WTC11 (cell line): ENCODE results near the gene TPP1. TPM values are rescaled to one million over a fixed set of nuclear protein-coding genes. Genes with fewer than 3 reads are reported as not detected.

Source experiments
- ATAC-seq: fragments of 200-7000 bp; cut with Tn5 transposase; 2 replicates; pipeline ENCODE4 v1.10.0; 2021; ENCODE audit warnings: mild to moderate bottlenecking, moderate library complexity
- CTCF ChIA-PET: fragments of 300-600 bp; sonication (Branson Sonifier 250); formaldehyde crosslinking; loops from one replicate; lab custom pipeline; 2021; ENCODE audit warnings: antibody characterized with exemption; lab: Charles Lee
- POLR2A ChIA-PET: fragments of 350-600 bp; sonication (Branson Sonifier 250); formaldehyde crosslinking; loops from one replicate; lab custom pipeline; 2021; ENCODE audit warnings: antibody characterized with exemption; lab: Charles Lee
- DNase-seq: peaks from one replicate; pipeline ENCODE4 v3.0.0; 2021; ENCODE audit warnings: low spot score
- H3K27ac Mint-ChIP-seq: 2 replicates; pipeline ENCODE4 v1.8.0; 2021; ENCODE audit warnings: mixed read lengths
- H3K27me3 Mint-ChIP-seq: 2 replicates; pipeline ENCODE4 v1.8.0; 2021; ENCODE audit warnings: low read depth, mild to moderate bottlenecking, moderate library complexity, mixed read lengths
- H3K36me3 Mint-ChIP-seq: 2 replicates; pipeline ENCODE4 v1.8.0; 2021; ENCODE audit warnings: mixed read lengths
- H3K4me1 Mint-ChIP-seq: 2 replicates; pipeline ENCODE4 v1.8.0; 2022; ENCODE audit warnings: mixed read lengths
- H3K4me3 Mint-ChIP-seq: 2 replicates; pipeline ENCODE4 v1.8.0; 2021; ENCODE audit warnings: mild to moderate bottlenecking, moderate library complexity, mixed read lengths
- H3K9me3 Mint-ChIP-seq: 2 replicates; pipeline ENCODE4 v1.8.0; 2021; ENCODE audit warnings: mixed read lengths
- ATF1 ChIP-seq: sonication (generic); formaldehyde crosslinking; IDR thresholded peaks from 2 replicates; pipeline ENCODE4 v1.8.1; 2023; ENCODE audit warnings: mild to moderate bottlenecking, moderate library complexity, missing genetic modification reagents
- GRHL2 ChIP-seq: fragments of 250-450 bp; sonication (Bioruptor Pico); IDR thresholded peaks from 2 replicates; pipeline ENCODE4 v1.8.0; 2022; ENCODE audit warnings: mild to moderate bottlenecking, moderate library complexity; ENCODE audit not compliant: insufficient replicate concordance, severe bottlenecking
- JUN ChIP-seq: sonication (generic); formaldehyde crosslinking; IDR thresholded peaks from 2 replicates; pipeline ENCODE4 v1.8.0; 2023; ENCODE audit warnings: mild to moderate bottlenecking, missing genetic modification reagents
- MLX ChIP-seq: sonication (generic); formaldehyde crosslinking; IDR thresholded peaks from 2 replicates; pipeline ENCODE4 v1.8.1; 2023; ENCODE audit warnings: mild to moderate bottlenecking, missing genetic modification reagents, moderate library complexity
- PRDM15 ChIP-seq: sonication (generic); formaldehyde crosslinking; IDR thresholded peaks from 2 replicates; pipeline ENCODE4 v1.8.0; 2022; ENCODE audit warnings: missing genetic modification reagents
- SOX15 ChIP-seq: fragments of 250-450 bp; sonication (Bioruptor Pico); IDR thresholded peaks from 2 replicates; pipeline ENCODE4 v1.9.0; 2021; ENCODE audit warnings: mild to moderate bottlenecking
- TCF7 ChIP-seq: sonication (generic); formaldehyde crosslinking; IDR thresholded peaks from 2 replicates; pipeline ENCODE4 v1.8.0; 2022; ENCODE audit warnings: mild to moderate bottlenecking, low read depth, missing genetic modification reagents, moderate library complexity
- ZNF263 ChIP-seq: sonication (generic); formaldehyde crosslinking; IDR thresholded peaks from 2 replicates; pipeline ENCODE4 v1.8.1; 2022; ENCODE audit warnings: low read depth, mild to moderate bottlenecking, moderate library complexity, missing genetic modification reagents
- ZNF532 ChIP-seq: fragments of 250-450 bp; sonication (Bioruptor Pico); IDR thresholded peaks from 2 replicates; pipeline ENCODE4 v1.9.0; 2021; ENCODE audit warnings: mild to moderate bottlenecking, borderline replicate concordance
- ZSCAN18 ChIP-seq: fragments of 250-450 bp; sonication (Bioruptor Pico); IDR thresholded peaks from 2 replicates; pipeline ENCODE4 v2.1.2; 2022; ENCODE audit warnings: mild to moderate bottlenecking, moderate library complexity
- total RNA-seq: library from RNA; stranded (reverse); gene quantifications from 3 replicates; pipeline ENCODE4 v1.2.3, GENCODE V29; 2021

The TPP1 gene
- total RNA-seq, 1 experiment from 2014 or later, result 36.2 TPM

GRCh38 chr11:6601041-6601461 lies 18.2 kb downstream of the TPP1 start:
- ATAC-seq, result no peak

More at GRCh38 chr11:6601041-6601461, 18.2 kb downstream of the TPP1 start:
- H3K27me3 Mint-ChIP-seq, result no peaks in the 10 kb centered on the region
- H3K9me3 Mint-ChIP-seq, result no peaks in the 10 kb centered on the region
- no peak overlapping the region for H3K4me3 Mint-ChIP-seq
- peaks cover 18% of the 10 kb centered on the region for H3K36me3 Mint-ChIP-seq
- POLR2A ChIA-PET, result no interaction called here
- CTCF ChIA-PET, result no interaction called here
- TF ChIP-seq ATF1, result no peak
- no peak for TF ChIP-seq MLX (CRISPR knock-in tag)
- TF ChIP-seq ZNF532 (CRISPR knock-in tag), result no peak
- TF ChIP-seq TCF7, result no peak
- TF ChIP-seq PRDM15 (CRISPR knock-in tag), result no peak
- no peak for TF ChIP-seq GRHL2
- no peak for TF ChIP-seq SOX15 (CRISPR knock-in tag)
- TF ChIP-seq JUN (CRISPR knock-in tag), result no peak
- TF ChIP-seq ZNF263 (CRISPR knock-in tag), result no peak
- TF ChIP-seq ZSCAN18 (CRISPR knock-in tag), result no peak
- H3K4me1 Mint-ChIP-seq, result peaks cover 2% of the 10 kb centered on the region; the same call in 1 of the 2 replicates
- no peak for DNase-seq
- no peak overlapping the region for H3K27ac Mint-ChIP-seq
